Testis (tissue), 2 donors: ENCODE measurements around the gene FASN.

Experiments
- POLR2A ChIP-seq: fragments of 450-650 bp; IDR thresholded peaks from one replicate; pipeline ENCODE4 v1.6.1; 2017; ENCODE audit warnings: antibody characterized with exemption, mild to moderate bottlenecking, moderate library complexity
- TF ChIP-seq, protein P1 (sequence below), 3 experiments: fragments of 450-650 bp in 2 of 3; fragments of 200-600 bp in 1 of 3; sonication (generic) in 1 of 3; IDR thresholded peaks; one replicate each; pipeline ENCODE4 v1.5.1; 2016 to 2019; ENCODE audit warnings: antibody characterized with exemption in 3 of 3, mild to moderate bottlenecking in 2 of 3, moderate library complexity in 1 of 3

DNA sequence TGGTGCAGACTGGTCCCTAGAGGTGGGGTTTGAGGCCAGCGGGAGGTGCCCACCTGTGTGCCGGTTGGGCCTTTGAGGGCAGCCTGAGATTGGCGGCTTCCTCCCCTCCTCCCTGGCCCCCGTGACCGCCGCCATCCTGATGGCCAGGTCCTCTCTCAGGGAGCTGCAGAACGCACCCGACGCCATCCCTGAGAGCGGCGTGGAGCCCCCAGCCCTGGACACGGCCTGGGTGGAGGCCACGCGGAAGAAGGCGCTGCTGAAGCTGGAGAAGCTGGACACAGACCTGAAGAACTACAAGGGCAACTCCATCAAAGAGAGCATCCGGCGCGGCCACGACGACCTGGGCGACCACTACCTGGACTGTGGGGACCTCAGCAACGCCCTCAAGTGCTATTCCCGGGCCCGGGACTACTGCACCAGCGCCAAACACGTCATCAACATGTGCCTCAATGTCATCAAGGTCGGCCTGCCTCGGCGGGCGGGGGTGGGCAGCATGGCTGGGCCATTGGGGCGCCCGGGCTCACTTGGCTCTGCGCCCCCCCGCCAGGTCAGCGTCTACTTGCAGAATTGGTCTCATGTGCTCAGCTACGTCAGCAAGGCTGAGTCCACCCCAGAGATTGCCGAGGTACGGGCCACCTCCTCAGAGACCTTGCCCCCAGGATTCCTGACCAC is 43.5 kb downstream of the FASN start:
- TF ChIP-seq, protein P1, sequence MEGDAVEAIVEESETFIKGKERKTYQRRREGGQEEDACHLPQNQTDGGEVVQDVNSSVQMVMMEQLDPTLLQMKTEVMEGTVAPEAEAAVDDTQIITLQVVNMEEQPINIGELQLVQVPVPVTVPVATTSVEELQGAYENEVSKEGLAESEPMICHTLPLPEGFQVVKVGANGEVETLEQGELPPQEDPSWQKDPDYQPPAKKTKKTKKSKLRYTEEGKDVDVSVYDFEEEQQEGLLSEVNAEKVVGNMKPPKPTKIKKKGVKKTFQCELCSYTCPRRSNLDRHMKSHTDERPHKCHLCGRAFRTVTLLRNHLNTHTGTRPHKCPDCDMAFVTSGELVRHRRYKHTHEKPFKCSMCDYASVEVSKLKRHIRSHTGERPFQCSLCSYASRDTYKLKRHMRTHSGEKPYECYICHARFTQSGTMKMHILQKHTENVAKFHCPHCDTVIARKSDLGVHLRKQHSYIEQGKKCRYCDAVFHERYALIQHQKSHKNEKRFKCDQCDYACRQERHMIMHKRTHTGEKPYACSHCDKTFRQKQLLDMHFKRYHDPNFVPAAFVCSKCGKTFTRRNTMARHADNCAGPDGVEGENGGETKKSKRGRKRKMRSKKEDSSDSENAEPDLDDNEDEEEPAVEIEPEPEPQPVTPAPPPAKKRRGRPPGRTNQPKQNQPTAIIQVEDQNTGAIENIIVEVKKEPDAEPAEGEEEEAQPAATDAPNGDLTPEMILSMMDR (IDR thresholded peaks at IDR 0.05), result no peak
- no peak for TF ChIP-seq POLR2A
